Measurements from ENCODE around the gene SEC16A. TPM values are rescaled to one million over a fixed set of nuclear protein-coding genes. Genes with fewer than 3 reads are reported as not detected.
A peak's percentile ranks its signal among the peaks of the same experiment; 100 is the strongest.

Gene SEC16A
- total and polyA plus RNA-seq, 8 donors, result 14.6 to 105 (median 45.4) TPM

- Histone ChIP-seq H3K27ac (no peak overlapping the region), H3K36me3 (peaks cover 26 to 73% (median 60%) of the 10 kb centered on the region in 4 donors), H3K4me3 (no peak overlapping the region), H3K4me1 (peaks cover 12 to 31% (median 26%) of the 10 kb centered on the region in 4 donors), H3K9me3 (no peaks in the 10 kb centered on the region), H3K27me3 (no peaks in the 10 kb centered on the region)
- no peak for DNase-seq
- 77 to 85% (median 81%) methylated on average over 13 of the region's 13 CpGs for WGBS, 5 donors
- intact Hi-C loops (cut with DNase I; ENCODE audit: low total_unique reads), result loop anchor here (10.0 kb wide), 1 partner anchor 67 kb away; no protein-coding TSS in a partner anchor
- TF ChIP-seq EP300 (IDR thresholded peaks at IDR 0.05), result no peak
- TF ChIP-seq CTCF (IDR thresholded peaks at IDR 0.05), result no peak
- no peak for TF ChIP-seq POLR2AphosphoS5 (IDR thresholded peaks at IDR 0.05)
- TF ChIP-seq POLR2A (IDR thresholded peaks at IDR 0.05), result no peak
Measured at GRCh38 chr9:136402067-136402466, 80.8 kb downstream of the SEC16A start.

GRCh38 chr9:136401173-136401922, 81.5 kb downstream of the SEC16A start:
- peaks cover 29 to 73% (median 60%) of the 10 kb centered on the region in 4 donors for H3K36me3 ChIP-seq
- peaks cover 12 to 31% (median 26%) of the 10 kb centered on the region in 4 donors for H3K4me1 ChIP-seq
- intact Hi-C loops (cut with DNase I; ENCODE audit: low total_unique reads), result loop anchor here (10.0 kb wide), 1 partner anchor 67 kb away; no protein-coding TSS in a partner anchor
- DNase-seq, result no peak
- H3K27ac ChIP-seq, result no peak overlapping the region
- TF ChIP-seq POLR2AphosphoS5 (IDR thresholded peaks at IDR 0.05), result no peak
- no peak for TF ChIP-seq POLR2A (IDR thresholded peaks at IDR 0.05)
- no peak for TF ChIP-seq CTCF (IDR thresholded peaks at IDR 0.05)
- no peak for TF ChIP-seq EP300 (IDR thresholded peaks at IDR 0.05)
- 88 to 93% (median 91%) methylated on average over 18 of the region's 18 CpGs for WGBS, 5 donors
- no peaks in the 10 kb centered on the region for H3K9me3 ChIP-seq
- H3K4me3 ChIP-seq, result no peak overlapping the region
- H3K27me3 ChIP-seq, result no peaks in the 10 kb centered on the region

- TF ChIP-seq POLR2AphosphoS5 (IDR thresholded peaks at IDR 0.05) (peak; percentile 65 to 87 (median 73)), CTCF (IDR thresholded peaks at IDR 0.05) (peak in 5 of 7 experiments; percentile 60 to 96 (median 94)), EP300 (IDR thresholded peaks at IDR 0.05) (no peak)
- H3K4me1 ChIP-seq, result peaks cover 12 to 31% (median 26%) of the 10 kb centered on the region in 4 donors
- 5 to 14% (median 7%) methylated on average over 29 to 71 of the region's 71 CpGs for WGBS, 5 donors
- DNase-seq, result peak; percentile 89 to 97
- no peaks in the 10 kb centered on the region for H3K9me3 ChIP-seq
- H3K4me3 ChIP-seq, result peak within 1 kb of the TSS; percentile 71 to 98 (median 96)
- H3K27ac ChIP-seq, result peak within 1 kb of the TSS in 4 of 5 donors; percentile 55 to 81 (median 68)
- H3K27me3 ChIP-seq, result no peaks in the 10 kb centered on the region
- H3K36me3 ChIP-seq, result peaks cover 30 to 73% (median 60%) of the 10 kb centered on the region in 4 donors
- intact Hi-C loops (cut with DNase I; ENCODE audit: low total_unique reads), result loop anchor here (10.0 kb wide), 1 partner anchor 65 kb away; no protein-coding TSS in a partner anchor
Measured at GRCh38 chr9:136400038-136400834, 82.6 kb downstream of the SEC16A start, which contains the start of gene SNAPC4. Gene SNAPC4, minus strand, starts transcription at chr9:136400170. Its CDS starts 1,742 bp downstream, at chr9:136398428.

All from stomach (tissue), 9 donors.